Suprapubic skin (tissue), 4 donors: ENCODE data around the gene ATOH8. TPM values are rescaled to one million over a fixed set of nuclear protein-coding genes. Genes with fewer than 3 reads are reported as not detected.
A peak's percentile ranks its signal among the peaks of the same experiment; 100 is the strongest.

Source experiments
- DNase-seq, 2 donors: peaks; one replicate each; pipeline ENCODE4 v3.0.0-alpha.2; 2019; ENCODE audit warnings: low spot score in 2 of 2
- H3K27ac ChIP-seq: fragments of 200-600 bp; sonication (generic); one replicate; pipeline ENCODE4 v1.5.1; 2019
- H3K27me3 ChIP-seq: fragments of 200-600 bp; sonication (generic); one replicate; pipeline ENCODE4 v1.5.1; 2019
- H3K36me3 ChIP-seq: fragments of 200-600 bp; sonication (generic); one replicate; pipeline ENCODE4 v1.5.1; 2019
- H3K4me1 ChIP-seq: fragments of 200-600 bp; sonication (generic); one replicate; pipeline ENCODE4 v1.5.1; 2019
- H3K4me3 ChIP-seq: fragments of 200-600 bp; sonication (generic); one replicate; pipeline ENCODE4 v1.5.1; 2019; ENCODE audit warnings: mild to moderate bottlenecking
- H3K9me3 ChIP-seq: fragments of 200-600 bp; sonication (generic); one replicate; pipeline ENCODE4 v1.5.1; 2019
- CTCF ChIP-seq, 2 donors: fragments of 200-600 bp in 1 of 2; fragments of 450-650 bp in 1 of 2; sonication (generic) in 1 of 2; IDR thresholded peaks; one replicate each; pipeline ENCODE4 v1.5.1; 2016 to 2019; ENCODE audit warnings: antibody characterized with exemption in 2 of 2, mild to moderate bottlenecking in 1 of 2, moderate library complexity in 1 of 2
- EP300 ChIP-seq: sonication (generic); formaldehyde crosslinking; IDR thresholded peaks from one replicate; pipeline ENCODE4 v1.6.1; 2017; ENCODE audit warnings: antibody characterized with exemption
- POLR2A ChIP-seq, 2 donors: fragments of 450-650 bp; IDR thresholded peaks; one replicate each; pipeline ENCODE4 v1.6.1; 2017; ENCODE audit warnings: antibody characterized with exemption in 2 of 2, mild to moderate bottlenecking in 2 of 2, moderate library complexity in 2 of 2
- POLR2AphosphoS5 ChIP-seq, 3 donors: sonication (generic); formaldehyde crosslinking; IDR thresholded peaks; one replicate each; pipeline ENCODE4 v1.6.1; 2017; ENCODE audit warnings: antibody characterized with exemption in 3 of 3
- WGBS: methylation state at CpG from one replicate; pipeline ENCODE4 v1.1.5; 2018; 5-methylcytosine and 5-hydroxymethylcytosine counted together
- total RNA-seq, 4 donors: library from RNA; depleted of rRNA; stranded (reverse); fragments of >200 nt; gene quantifications; one replicate each; pipeline ENCODE4 v1.1.0, GENCODE V29; 2016

ATOH8 gene
- total RNA-seq, 4 donors from 2014 or later: 9.7 to 30.3 (median 27.3) TPM

- DNase-seq: no peak
- H3K27ac ChIP-seq: peak overlapping the region; percentile 94
- H3K36me3 ChIP-seq: no peaks in the 10 kb centered on the region
- 80% methylated on average over 8 of the region's 8 CpGs for WGBS
- TF ChIP-seq CTCF (IDR thresholded peaks at IDR 0.05) (no peak), POLR2A (IDR thresholded peaks at IDR 0.05) (no peak), EP300 (no peak), POLR2AphosphoS5 (IDR thresholded peaks at IDR 0.05) (no peak)
- H3K9me3 ChIP-seq: no peaks in the 10 kb centered on the region
- peaks cover 75% of the 10 kb centered on the region for H3K4me1 ChIP-seq
- H3K4me3 ChIP-seq: no peak overlapping the region
- H3K27me3 ChIP-seq: peaks cover 2% of the 10 kb centered on the region
These were observed 7.3 kb upstream of the ATOH8 start for GRCh38 chr2:85746321-85747004.

- H3K27ac ChIP-seq: no peak overlapping the region
- H3K36me3 ChIP-seq: no peaks in the 10 kb centered on the region
- no peaks in the 10 kb centered on the region for H3K9me3 ChIP-seq
- TF ChIP-seq EP300: no peak
- no peak for TF ChIP-seq POLR2A (IDR thresholded peaks at IDR 0.05)
- no peak for TF ChIP-seq CTCF (IDR thresholded peaks at IDR 0.05)
- TF ChIP-seq POLR2AphosphoS5 (IDR thresholded peaks at IDR 0.05): no peak
- H3K27me3 ChIP-seq: peaks cover 5% of the 10 kb centered on the region
- no peak overlapping the region for H3K4me3 ChIP-seq
- 85% methylated on average over 3 of the region's 3 CpGs for WGBS
- H3K4me1 ChIP-seq: peaks cover 73% of the 10 kb centered on the region
- DNase-seq: no peak
These were observed 6.3 kb upstream of the ATOH8 start for GRCh38 chr2:85747441-85747840.

GRCh38 chr2:85748039-85748734, 5.6 kb upstream of the ATOH8 start:
- 85% methylated on average over 9 of the region's 9 CpGs for WGBS
- Histone ChIP-seq H3K4me1 (peaks cover 71% of the 10 kb centered on the region), H3K27me3 (peaks cover 11% of the 10 kb centered on the region), H3K4me3 (no peak overlapping the region), H3K27ac (no peak overlapping the region), H3K36me3 (no peaks in the 10 kb centered on the region), H3K9me3 (no peaks in the 10 kb centered on the region)
- DNase-seq: no peak
- TF ChIP-seq POLR2A (IDR thresholded peaks at IDR 0.05) (no peak), CTCF (IDR thresholded peaks at IDR 0.05) (no peak), POLR2AphosphoS5 (IDR thresholded peaks at IDR 0.05) (no peak), EP300 (no peak)

GRCh38 chr2:85748985-85749875, 4.6 kb upstream of the ATOH8 start:
- H3K4me3 ChIP-seq: no peak overlapping the region
- peaks cover 21% of the 10 kb centered on the region for H3K27me3 ChIP-seq
- H3K36me3 ChIP-seq: no peaks in the 10 kb centered on the region
- no peak for DNase-seq
- no peak for TF ChIP-seq EP300
- TF ChIP-seq POLR2AphosphoS5 (IDR thresholded peaks at IDR 0.05): peak in 2 of 3 donors; percentile 10 to 35
- 42% methylated on average over 7 of the region's 7 CpGs for WGBS
- H3K9me3 ChIP-seq: no peaks in the 10 kb centered on the region
- H3K27ac ChIP-seq: no peak overlapping the region
- H3K4me1 ChIP-seq: peaks cover 71% of the 10 kb centered on the region

- Histone ChIP-seq H3K27ac (no peak overlapping the region), H3K4me1 (peaks cover 71% of the 10 kb centered on the region), H3K27me3 (peaks cover 38% of the 10 kb centered on the region), H3K4me3 (no peak overlapping the region), H3K36me3 (no peaks in the 10 kb centered on the region), H3K9me3 (no peaks in the 10 kb centered on the region)
- DNase-seq: no peak
- 34% methylated on average over 7 of the region's 15 CpGs for WGBS
- TF ChIP-seq POLR2A (IDR thresholded peaks at IDR 0.05) (no peak), CTCF (IDR thresholded peaks at IDR 0.05) (peak; percentile 25 to 78)
These were observed 2.9 kb upstream of the ATOH8 start for GRCh38 chr2:85750587-85751575.
